Effector CD4-positive, alpha-beta T cell (primary cell): ENCODE results near the gene EAPP.
"Not testable (repeated sequence)": the region's sequence is repeated elsewhere in the genome, so short reads cannot be mapped to it uniquely, and the experiment has no call there.

Source experiments
- DNase-seq: peaks from one replicate; pipeline ENCODE4 v3.0.0-alpha.2; 2020

The EAPP gene

GRCh38 chr14:34479694-34480093, 59.8 kb downstream of the EAPP start:
- DNase-seq: no peak

DNA sequence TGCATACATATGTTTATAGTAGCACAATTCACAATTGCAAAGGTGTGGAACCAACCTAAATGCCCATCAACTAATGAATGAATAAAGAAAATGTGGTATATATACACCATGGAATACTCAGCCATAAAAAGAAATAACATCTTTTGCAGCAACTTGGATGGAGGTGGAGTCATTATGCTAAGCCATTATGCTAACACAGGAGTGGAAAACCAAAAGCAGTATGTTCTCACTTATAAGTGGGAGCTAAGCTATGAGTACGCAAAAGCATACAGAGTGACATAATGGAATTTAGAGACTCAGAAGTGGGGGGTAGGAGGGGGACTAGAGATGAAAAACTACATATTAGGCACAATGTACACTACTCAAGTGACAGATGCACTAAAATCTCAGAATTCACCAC, 61.2 kb downstream of the EAPP start:
- no peak for DNase-seq

- DNase-seq: not testable (repeated sequence)
Measured at GRCh38 chr14:34476036-34476435, 63.5 kb downstream of the EAPP start.

- DNase-seq: no peak
Measured at GRCh38 chr14:34475163-34475562, 64.3 kb downstream of the EAPP start.

DNA sequence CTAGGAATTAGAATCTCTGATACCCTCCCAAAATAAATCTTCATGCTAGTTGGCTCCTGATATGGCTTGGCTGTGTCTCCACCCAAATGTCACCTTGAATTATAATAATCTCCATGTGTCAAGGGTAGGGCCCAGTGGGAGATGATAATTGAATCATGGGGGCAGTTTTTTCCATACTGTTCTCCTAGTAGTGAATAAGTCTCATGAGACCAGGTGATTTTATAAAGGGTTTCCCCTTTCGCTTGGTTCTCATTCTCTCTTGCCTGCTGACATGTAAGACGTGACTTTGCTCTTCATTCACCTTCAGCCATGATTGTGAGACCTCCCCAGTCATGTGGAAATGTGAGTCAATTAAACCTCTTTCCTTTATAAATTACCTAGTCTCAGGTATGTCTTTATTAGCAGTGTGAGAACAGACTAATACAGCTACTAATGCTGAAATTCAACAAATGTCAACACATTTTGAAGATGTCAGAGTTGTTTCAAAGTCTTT, 65.3 kb downstream of the EAPP start:
- no peak for DNase-seq

GRCh38 chr14:34472706-34473279, 66.7 kb downstream of the EAPP start:
- DNase-seq: no peak

GRCh38 chr14:34470319-34470718, 69.2 kb downstream of the EAPP start:
- no peak for DNase-seq

DNA sequence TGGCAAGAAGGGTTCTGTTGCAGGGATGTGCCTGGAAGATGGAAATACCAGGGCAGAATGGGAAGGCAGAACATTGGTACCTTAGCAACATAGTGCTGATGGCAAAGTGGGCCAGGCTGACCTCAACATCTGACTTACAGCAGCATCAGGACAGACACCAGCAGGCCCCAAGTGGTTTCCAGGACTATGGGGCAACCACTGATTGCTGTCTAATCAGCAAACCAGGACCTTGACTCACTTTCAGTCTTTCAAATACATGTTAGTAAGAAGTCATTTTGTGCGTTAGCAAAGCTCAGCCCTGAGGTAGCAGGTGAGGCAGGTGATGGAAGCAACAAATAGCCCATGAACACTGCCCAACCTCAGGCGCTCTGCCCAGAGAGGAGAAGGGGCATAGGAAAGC, 72.8 kb downstream of the EAPP start:
- DNase-seq: no peak
